Esophagus muscularis mucosa (tissue), 4 donors: ENCODE measurements around the gene ARSB.

ENCODE experiments used
- EP300 ChIP-seq: sonication (generic); formaldehyde crosslinking; IDR thresholded peaks from one replicate; pipeline ENCODE4 v1.6.1; 2017; ENCODE audit warnings: antibody characterized with exemption
- POLR2A ChIP-seq: fragments of 450-650 bp; IDR thresholded peaks from one replicate; pipeline ENCODE4 v1.6.1; 2017; ENCODE audit warnings: antibody characterized with exemption, moderate library complexity, mild to moderate bottlenecking, low read depth
- POLR2AphosphoS5 ChIP-seq, 2 donors: sonication (generic); formaldehyde crosslinking; IDR thresholded peaks; one replicate each; pipeline ENCODE4 v1.6.1; 2017; ENCODE audit warnings: antibody characterized with exemption in 2 of 2
- TF ChIP-seq, protein P1 (sequence below), 3 experiments: fragments of 200-600 bp in 2 of 3; fragments of 450-650 bp in 1 of 3; sonication (generic) in 2 of 3; IDR thresholded peaks; one replicate each; pipeline ENCODE4 v1.5.1; 2017 to 2019; ENCODE audit warnings: antibody characterized with exemption in 3 of 3, mild to moderate bottlenecking in 2 of 3, moderate library complexity in 1 of 3

DNA sequence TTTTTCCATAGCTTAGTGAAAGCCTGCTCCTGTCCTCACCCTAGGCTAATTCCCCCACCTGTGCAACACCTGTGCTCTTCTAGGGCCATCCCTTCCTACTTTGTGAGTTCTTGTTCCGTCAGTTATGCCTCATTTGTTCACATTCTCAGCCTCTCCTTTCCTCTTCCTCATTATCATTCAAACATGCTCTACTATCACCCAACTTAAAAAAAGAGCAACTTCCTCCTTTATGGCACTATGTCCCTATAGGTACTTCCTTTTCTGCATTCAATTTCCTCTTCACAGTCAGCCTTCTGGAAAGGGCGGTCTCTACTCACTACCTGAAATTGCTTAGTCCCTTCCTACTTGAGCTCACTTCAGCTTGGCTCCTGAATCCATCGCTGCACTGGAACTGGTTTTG lies 224.7 kb downstream of the ARSB start:
- TF ChIP-seq, protein P1, sequence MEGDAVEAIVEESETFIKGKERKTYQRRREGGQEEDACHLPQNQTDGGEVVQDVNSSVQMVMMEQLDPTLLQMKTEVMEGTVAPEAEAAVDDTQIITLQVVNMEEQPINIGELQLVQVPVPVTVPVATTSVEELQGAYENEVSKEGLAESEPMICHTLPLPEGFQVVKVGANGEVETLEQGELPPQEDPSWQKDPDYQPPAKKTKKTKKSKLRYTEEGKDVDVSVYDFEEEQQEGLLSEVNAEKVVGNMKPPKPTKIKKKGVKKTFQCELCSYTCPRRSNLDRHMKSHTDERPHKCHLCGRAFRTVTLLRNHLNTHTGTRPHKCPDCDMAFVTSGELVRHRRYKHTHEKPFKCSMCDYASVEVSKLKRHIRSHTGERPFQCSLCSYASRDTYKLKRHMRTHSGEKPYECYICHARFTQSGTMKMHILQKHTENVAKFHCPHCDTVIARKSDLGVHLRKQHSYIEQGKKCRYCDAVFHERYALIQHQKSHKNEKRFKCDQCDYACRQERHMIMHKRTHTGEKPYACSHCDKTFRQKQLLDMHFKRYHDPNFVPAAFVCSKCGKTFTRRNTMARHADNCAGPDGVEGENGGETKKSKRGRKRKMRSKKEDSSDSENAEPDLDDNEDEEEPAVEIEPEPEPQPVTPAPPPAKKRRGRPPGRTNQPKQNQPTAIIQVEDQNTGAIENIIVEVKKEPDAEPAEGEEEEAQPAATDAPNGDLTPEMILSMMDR (IDR thresholded peaks at IDR 0.05) = no peak
- no peak for TF ChIP-seq EP300
- TF ChIP-seq POLR2AphosphoS5 (IDR thresholded peaks at IDR 0.05) = no peak
- no peak for TF ChIP-seq POLR2A
